CD4-positive, alpha-beta T cell treated with Interleukin-6 at 100 ng/mL for 8 hours (primary cell): ENCODE results near the gene RREB1.
A peak's percentile ranks its signal among the peaks of the same experiment; 100 is the strongest.

Experiments used
- DNase-seq: peaks from one replicate; pipeline ENCODE4 v3.0.0-alpha.2; 2020; ENCODE audit warnings: mixed read lengths, low spot score

The RREB1 gene

DNA sequence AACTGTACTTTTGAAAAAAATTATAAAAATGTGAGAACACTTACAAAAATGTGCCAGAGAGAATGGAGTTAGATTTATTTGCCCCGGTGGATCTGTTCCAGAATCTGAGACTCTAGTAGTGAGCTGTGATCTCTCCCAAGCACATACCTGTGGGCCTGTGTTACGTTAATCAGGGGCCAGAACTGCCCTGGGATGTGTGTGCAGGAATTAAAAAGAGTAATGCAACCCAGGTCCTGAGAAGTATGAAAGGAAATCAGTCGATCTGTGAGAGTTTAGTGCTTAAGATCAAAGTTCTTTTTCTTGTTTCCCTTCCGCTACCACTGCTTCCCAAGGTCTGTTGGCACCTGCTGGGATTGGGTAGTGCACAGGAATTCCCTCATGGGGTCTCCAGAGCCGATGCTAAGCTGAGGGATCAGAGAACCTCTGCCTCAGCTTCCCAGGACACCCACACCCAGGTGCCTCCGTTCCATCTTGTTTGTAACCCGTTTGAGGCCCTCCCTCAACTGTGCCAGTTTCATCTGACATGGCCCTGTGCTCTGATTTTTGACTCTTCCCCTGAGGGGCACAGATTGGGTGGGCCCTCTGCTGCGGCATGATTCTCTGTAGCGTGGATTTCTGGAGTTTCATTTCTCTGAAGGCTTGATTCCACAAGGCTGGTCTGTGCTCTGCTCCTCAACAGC is 87.7 kb downstream of the RREB1 start:
- DNase-seq: no peak

DNA sequence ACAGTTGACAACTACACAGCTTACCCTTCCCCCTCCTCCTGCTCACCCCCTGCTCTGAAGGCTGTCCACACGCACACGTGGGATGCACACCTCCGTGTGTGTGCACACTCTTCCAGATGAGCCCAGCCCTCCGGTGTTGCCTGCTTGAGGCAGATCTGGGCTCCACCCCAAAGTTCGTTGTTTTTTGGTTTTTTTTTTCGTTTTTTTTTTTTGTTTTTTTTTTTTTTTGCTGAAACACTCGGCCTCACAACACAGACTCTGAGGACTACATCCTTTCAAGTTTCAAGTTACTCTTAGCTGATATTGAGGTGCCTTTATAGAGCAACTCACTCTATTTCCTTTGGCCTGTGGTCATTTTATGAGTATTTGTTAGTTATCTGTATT is 88.2 kb downstream of the RREB1 start:
- peak; percentile 13 for DNase-seq

DNA sequence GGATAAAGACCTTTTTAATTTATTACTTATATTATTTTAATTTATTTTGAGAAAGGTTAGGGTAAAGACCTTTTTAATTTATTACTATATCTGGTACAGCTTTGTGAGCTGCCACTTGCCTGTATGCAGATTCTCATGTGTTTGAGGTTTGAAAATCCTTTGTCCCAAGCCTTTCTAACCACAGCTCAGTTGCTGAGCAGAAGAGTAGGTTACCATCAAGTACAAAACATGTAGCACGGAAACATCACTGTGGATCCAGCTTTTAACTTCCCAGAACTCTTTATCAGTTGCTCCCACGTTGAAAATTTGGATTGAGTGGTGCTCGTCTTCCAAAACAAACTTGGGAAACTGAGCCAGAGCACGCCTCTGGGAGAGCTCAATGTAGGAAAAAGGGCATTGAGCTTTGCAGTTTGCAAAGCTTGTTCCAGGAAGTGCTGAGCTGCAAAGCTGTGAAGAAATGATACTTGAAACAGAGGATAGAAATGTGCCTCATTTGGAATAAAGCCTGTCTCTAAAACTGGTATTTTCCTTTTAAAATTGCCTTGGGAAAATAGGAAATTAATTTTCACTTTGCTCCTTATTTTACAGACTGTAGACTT is 89.0 kb downstream of the RREB1 start:
- DNase-seq: no peak

DNA sequence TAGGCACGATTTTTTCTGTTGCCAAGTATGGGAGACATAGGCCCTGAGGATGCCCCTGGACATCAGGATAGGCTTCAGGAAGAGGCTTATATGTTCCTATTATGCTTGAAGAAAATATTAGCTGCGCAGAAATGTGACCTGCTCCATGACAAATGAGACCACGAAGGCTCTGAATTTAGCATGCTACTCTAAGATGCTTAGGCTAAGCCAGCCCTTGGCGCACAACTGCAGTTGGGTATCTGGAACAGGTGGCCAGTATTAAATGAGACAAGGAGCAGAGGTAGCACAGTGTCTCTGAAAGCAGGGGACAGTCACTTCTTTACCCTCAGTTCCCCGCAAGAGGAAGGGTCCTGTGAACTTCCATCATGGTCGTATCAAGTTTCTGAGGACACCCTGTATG is 90.0 kb downstream of the RREB1 start:
- no peak for DNase-seq

DNA sequence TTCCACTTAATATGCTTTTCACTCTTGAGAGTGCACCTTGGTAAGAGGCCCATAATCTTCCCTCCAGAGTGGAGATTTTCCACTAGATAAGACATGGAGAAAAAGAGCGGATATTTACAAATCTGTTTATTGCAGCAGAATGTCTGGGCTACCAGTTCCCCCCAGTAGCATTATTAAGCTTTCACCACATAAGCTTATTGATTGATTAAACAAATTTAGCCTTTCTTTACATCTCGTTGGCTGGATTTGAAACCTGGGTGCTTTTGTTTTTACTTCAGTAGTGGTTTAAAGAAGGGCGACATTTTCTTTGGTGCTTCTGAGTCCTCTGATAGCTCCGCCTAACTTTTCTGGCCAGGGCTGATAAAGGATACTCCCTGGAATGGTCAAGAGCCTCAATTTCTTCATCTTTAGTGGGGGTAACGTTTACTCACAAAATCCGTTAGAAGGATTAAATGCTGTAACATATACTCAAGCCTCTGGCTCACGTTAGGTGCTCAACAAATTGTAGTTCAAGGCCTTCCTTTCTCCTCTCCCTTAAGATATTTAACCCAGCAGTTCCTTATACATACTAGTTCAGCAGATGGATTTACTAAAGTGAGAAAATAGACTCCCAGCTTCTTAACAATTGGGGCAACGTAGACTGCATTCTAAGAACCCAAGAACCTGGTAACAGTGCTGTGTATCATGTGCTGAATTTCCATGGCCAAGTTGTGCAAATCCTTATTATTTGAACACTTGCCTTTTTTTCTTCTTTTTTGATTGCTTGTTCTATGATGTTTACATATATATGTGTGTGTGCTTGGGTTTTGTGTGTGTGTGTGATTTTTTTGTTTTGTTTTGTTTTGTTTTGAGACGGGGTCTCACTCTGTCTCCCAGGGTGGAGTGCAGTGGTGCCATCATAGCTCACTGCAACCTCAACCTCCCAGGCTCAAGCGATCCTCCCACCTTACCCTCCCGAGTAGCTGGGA is 91.4 kb downstream of the RREB1 start:
- DNase-seq: no peak

DNA sequence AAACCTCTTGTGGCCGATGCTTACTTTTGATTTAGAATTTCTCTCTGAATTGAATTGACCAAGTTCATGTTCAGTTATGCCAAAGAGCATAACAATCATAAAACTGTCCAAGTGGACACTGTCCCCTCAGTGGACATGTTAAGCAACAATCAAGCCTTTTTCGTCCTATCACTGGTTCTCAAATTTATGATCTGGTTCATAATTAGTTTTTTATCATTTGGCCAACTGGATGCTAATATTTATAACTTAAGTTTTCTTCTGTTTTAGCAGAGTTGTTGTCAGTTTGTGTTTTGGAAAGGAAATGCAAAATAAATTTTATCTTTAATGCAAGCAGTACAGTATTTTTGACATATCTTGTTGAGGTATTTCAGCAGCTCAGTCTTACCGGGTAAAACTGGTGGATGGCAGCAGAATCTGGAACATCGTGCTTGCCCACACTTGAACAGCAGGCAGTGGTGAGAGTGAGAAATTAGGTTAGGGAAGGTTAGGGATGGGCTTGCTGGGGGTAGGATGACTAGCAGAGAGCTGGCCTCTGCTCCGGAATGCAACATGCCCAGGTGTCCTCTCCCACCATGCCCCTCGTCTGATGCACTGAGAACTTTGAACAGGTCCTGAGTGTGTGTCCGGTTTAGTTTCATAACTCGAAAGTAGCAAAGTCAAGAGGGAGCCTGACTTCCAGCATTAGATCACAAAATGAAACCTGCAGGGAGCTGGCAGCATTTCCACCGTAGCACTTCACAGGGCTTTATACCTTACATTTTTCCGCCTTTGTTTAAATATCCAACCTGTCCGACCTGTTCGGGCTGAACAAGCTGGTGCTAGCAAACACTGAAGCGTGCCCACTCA is 93.1 kb downstream of the RREB1 start:
- no peak for DNase-seq

DNA sequence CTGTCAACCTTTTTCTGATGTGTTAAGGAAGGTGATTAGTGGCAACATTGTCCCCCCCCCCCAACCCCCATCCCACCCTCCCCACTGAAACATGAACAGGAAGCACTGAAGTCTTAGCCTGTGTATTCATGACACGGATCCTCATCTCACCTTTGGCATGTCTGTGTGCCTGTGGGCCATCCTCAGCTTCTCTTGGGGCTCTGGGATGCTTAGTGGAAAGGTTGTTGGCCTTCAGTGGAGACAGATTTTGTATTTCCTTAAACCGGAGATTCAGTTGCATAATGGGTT is 93.6 kb downstream of the RREB1 start:
- no peak for DNase-seq

DNA sequence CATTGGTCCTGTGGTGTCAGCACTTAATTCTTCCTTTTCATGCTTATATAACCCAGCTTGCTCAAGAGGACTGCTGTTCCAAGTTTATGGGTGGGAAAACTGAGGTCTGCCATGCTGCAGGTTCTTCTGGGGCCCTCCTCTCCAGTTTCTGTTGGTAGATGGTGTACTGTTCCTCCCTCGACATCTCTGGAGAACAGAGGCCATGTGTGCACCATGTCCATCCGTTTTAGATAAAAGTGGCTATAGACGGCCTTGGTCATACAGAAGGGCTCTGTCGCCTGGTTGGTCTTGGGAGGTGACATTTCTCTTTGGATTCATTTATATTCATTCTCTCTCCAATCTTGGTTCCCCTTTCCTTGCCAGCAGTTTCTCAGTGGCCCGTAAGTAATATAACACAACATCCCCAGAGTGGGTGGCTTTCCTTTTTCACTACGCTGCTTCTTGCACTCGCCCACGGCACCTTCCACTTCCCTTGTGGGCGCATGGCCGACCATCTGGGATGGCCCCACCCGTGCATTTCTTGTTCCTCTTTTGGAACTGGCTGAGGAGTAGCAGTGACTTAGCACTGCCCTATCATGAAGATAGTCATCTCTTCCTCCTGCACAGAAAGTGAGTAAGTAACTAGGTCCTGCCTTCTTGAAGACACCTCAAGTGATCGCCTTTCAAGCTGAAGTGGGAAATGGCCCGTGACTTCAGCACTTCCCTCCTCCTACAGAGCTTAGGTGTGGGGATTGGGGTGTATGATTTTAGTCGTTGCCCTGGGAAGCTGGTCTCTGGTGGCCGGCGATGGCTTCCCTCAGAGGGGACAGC is 94.2 kb downstream of the RREB1 start:
- DNase-seq: peak; percentile 21

DNA sequence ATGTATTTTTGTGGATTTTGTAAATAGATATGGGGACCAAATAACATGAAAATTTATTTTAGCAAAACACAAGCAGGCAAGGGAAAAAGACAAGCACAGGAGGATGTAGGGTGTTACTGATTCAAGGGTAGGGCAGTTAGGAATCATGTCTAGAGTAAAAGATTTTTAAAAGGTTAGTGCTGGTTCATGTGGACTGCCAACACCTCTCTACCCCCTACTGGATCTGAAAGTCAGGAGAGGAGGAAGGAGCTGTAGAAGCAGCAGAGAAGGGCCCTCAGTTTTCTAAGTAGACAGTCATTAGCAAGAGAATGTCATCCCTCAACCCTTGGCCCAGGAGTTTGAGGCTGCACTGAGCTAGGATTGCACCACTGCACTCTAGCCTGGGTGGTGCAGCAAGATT is 95.2 kb downstream of the RREB1 start:
- no peak for DNase-seq

DNA sequence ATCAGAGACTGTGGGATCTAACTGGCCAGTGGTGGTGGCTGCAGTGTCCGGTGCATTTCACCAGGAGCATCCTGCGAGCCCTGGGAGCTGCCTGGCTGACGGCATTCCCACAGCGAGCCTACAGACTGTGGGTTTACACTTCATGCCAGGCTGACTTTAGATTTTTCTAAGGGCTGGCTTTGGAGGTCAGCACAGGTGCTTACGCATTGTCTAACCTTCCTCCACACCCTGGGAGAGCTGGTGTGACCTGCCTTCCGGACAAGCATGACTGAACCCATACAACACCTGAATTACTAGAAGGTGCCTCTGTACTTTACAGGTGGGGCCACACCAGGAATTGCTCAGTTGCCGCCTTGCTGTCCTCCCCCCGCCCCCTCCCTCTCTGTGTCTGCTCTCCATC is 96.2 kb downstream of the RREB1 start:
- no peak for DNase-seq

DNA sequence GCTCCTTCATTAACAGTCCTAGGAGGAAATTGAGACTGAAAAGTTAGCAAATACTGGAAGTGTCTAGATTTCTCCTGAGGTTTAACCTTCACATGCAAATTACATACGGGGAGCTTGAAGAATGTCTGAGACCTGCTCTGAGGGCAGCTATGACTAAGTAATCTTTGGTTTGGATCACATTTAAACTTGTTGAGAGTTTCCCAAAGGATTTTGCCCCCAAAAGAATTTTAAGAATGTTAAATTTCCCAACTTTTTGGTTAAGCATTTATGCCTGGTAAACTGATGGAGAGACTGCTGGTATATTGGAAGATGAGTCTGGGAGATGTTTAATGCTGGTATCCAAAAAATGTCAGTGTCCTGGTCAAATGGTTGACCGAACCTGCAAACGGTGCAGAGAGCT is 97.0 kb downstream of the RREB1 start:
- no peak for DNase-seq

DNA sequence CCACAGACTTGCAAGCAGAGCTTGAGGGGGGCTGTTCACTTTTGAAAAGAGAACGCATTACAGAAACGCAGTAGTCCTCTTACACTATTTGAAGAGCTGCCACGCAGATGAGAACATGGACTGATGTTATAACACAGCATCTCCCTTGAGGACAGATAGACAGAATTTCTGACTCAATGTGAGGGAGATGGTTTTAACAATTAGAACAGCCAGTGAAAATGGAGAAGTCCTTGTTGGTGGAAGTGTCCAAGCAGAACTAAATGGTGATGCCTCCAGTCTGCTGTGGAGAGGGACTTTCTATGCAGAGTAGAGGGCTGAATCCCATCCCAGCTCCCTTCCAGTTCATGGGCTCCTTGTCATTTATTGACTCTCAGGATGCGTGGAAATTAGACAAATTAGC is 100.0 kb downstream of the RREB1 start:
- no peak for DNase-seq

DNA sequence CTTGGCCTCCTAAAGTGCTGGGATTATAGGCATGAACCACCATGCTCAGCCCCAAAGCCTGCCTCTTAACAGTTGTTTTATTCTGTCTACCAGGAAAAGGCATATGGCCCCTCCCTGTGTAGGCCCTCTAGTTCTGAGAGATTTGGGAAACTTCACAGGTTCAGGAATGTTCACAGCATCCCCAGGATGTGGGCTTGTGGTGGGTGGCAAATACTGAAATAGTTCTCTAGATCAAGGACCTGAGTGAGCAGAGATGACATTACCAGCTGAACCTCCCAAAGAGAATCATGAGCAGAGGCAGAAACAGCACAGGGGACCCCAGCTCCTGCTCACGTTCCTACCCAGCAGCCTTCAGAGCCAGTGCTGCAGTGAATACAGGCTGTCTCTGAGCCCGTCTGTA is 105.7 kb downstream of the RREB1 start:
- no peak for DNase-seq

DNA sequence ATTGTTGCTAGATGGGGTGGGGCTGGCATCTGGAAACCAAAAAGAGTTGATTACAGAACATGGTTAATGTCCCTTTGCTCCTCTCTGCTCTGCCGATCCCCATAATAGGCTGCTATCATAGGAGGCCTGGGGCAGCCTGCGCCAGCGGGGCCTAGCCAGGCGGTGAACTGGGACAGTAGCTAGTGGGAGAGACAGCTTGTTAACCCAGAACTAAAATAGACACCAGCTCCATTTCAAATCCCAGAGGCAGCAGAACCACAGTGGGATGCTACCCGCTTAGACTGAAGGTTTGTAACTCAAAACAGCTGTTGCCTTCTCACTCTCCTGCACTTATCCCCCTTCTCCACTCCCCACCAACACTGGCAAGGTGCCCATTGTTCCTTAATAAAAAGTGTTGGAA is 106.7 kb downstream of the RREB1 start:
- DNase-seq: no peak

DNA sequence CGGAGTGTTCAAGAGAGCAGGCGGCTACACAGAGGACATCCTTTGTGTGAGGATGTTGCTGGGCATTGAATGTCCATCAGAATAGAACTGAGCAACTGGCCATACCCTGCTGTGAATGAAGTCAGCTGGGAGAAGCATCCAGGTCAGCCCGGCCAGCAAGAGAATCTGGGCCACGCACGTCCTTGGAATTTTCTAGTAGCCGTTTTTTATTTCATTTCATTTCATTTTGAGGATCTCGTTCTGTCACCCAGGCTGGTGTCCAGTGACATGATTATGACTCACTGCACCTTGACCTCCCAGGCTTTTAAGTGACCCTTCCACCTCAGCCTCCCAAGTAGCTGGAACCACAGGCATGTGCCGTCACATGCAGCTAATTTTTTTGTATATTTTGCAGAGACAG is 107.4 kb downstream of the RREB1 start:
- no peak for DNase-seq

DNA sequence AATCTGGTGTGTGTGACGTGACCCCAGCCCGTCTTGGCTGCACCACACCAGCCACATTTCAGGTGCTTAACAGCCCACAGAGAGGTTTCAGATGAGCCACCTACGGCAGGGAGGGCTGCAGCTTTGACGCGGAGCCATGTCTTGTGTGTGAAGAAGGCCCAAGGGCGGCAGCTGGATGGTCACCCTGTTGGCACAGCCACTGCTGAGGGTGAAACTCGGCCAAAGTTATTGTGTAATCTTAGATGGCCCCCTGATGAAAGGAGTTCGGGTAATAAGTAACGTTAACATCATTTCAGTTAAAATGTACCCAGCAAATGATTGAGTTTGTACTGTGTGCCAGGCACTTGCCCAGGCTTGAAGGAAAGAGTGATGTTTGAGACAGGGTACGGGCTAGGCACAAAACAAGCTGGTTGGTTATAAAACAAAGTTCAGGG is 108.1 kb downstream of the RREB1 start:
- DNase-seq: no peak

DNA sequence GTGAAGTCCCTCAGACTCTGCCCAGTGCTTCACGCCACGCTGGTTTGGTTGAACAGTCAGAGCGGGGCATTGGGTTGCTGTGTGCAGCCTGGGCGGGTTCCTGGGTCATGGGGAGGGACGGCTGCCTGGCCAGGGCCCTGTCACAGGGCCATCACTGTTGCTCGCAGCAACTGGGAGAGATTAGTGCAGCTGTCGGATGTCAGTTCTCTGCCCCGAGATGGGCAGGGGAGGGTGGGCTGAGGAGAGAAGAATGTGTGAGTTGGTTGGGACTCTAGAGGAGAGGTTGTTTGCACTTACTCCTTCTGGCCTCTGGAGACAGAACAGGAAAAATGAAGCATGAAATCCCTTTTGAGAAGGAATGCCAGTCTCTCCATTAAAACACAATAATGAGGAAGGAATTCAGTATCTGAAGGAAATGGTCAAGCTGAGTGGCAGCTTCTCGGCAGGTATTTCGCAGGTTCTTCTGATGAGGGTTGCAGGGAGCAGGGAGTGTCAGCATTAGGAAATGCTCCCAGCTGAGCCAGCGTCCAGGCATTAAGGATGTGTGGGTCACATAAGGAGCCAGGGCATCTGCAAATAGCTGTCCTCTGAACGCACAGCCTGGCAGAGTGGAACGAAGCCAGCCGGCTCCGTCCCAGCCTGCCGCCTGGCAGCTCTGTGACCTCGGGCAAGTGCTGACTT is 109.3 kb downstream of the RREB1 start:
- DNase-seq: no peak

DNA sequence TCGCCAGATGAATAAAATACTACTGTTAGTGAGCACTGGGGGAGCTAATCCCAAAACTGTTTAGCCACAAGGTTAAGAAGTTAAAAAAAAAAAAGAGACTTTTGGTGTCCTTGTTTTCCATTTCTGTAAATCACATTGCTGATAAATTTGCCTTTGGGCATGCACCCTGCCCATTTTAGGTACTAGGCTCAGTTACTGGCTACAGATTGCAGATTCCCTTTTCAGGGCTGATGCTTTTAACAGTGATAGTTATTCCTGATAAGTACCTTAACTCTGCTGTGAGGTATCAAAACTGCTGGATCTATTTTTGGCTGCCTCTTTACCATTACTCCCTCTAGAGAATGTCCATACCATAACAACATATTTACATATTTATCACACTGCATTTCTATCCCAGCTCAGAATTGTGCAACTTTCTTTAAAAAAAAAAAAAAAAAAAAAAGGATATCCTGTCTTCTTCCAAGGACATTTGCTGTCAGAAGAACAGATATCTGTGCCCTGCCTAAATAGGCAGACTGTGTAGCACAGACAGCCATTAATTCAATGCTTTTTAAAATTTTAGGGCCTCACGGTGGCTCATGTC is 110.7 kb downstream of the RREB1 start:
- DNase-seq: no peak

DNA sequence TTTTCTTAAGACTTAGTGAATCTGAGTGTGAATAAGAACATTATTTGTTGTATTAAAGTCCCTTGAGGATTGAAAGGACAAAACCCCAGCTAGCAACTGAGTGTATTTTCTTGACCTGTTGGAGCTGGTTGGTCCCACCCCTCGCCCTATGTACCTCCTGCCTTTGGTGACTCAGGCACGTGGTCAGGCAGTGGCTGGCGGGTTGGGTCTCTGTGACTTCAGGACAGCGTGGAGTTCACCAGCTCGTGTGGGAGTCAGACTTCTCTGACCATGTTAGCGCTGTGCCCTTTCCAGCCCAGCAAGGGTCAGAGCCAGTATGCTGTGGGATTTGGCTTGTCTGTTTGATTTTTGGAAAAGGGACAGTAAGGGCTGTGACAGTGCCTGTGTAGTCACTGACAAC is 111.5 kb downstream of the RREB1 start:
- DNase-seq: no peak

DNA sequence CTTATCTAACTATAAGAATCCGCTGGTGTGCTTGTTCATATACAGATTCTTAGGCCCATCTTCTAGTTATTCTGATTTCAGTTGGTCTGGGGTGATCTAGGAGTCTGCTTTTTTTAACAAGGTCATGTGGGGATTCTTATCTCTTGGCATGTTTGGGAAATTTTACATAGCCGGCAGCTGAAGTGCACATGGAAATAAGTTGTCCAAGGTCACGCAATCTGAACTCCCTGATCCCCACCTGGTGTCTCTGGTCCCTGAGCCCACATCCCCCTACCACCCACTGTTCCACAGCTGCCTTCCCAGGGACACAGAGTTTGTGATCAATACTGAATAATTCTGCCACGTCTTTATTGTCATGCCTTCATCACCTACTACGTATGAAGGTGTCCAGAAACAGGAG is 114.4 kb downstream of the RREB1 start:
- DNase-seq: no peak

DNA sequence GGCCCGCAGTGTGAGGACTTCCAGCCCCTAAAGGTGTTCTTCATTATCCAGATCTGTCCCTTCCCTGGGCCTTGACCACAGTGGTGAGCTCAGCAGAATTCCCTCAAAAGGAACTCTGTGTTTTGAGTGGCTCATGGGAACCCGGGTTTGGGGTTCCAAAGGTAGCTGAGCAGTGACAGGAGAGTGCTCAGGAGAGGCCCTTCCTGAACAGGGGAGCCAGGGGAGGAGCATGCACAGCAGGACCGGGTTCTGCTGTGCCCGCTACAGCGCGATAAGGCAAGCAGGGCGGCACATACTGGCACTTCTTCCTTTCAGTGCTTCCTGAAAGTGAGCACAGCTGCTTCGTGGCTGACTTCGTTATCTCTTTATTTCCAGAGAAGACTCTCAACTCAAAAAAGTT is 117.0 kb downstream of the RREB1 start:
- DNase-seq: no peak
